CD4-positive, alpha-beta memory T cell (primary cell): ENCODE results near the gene TSKS. TPM values are rescaled to one million over a fixed set of nuclear protein-coding genes. Genes with fewer than 3 reads are reported as not detected.
A peak's percentile ranks its signal among the peaks of the same experiment; 100 is the strongest.

ENCODE experiments used
- CTCF ChIA-PET: fragments of 350-600 bp; sonication (Branson Sonifier 250); formaldehyde crosslinking; loops from one replicate; lab custom pipeline; 2021; ENCODE audit warnings: inconsistent platforms; ENCODE audit not compliant: partially characterized antibody; lab: Charles Lee
- POLR2A ChIA-PET: fragments of 350-600 bp; sonication (Branson Sonifier 250); formaldehyde crosslinking; loops from one replicate; lab custom pipeline; 2021; ENCODE audit not compliant: partially characterized antibody; lab: Charles Lee
- DNase-seq, 5 donors: peaks; one replicate each; pipeline versions ENCODE4 v3.0.0 to v3.0.0-alpha.2; 2020 to 2022; ENCODE audit warnings: mixed read lengths in 1 of 5
- H3K27ac ChIP-seq: one replicate; pipeline ENCODE4 v1.7.0; 2013; ENCODE audit warnings: low read depth, low read length
- H3K27me3 ChIP-seq: 2 replicates; pipeline ENCODE4 v1.7.0; 2013; ENCODE audit warnings: mild to moderate bottlenecking, low read length, moderate library complexity; ENCODE audit not compliant: insufficient read depth
- H3K36me3 ChIP-seq: 2 replicates; pipeline ENCODE4 v1.7.0; 2013; ENCODE audit warnings: mild to moderate bottlenecking, low read length, moderate library complexity; ENCODE audit not compliant: insufficient read depth
- H3K4me1 ChIP-seq: 2 replicates; pipeline ENCODE4 v1.7.0; 2013; ENCODE audit warnings: mild to moderate bottlenecking, low read length, moderate library complexity; ENCODE audit not compliant: insufficient read depth
- H3K4me3 ChIP-seq, 2 donors: one replicate each; pipeline ENCODE4 v1.7.0; 2013; ENCODE audit warnings: low read length in 2 of 2, mild to moderate bottlenecking in 1 of 2
- H3K9me3 ChIP-seq, 2 donors: one replicate each; pipeline ENCODE4 v1.7.0; 2013; ENCODE audit warnings: low read length in 2 of 2, control low read depth in 1 of 2; ENCODE audit not compliant: control insufficient read depth in 1 of 2
- H3K27ac Mint-ChIP-seq, 7 donors: one replicate each; pipeline ENCODE4 v1.8.0; 2020 to 2021; ENCODE audit warnings: mixed read lengths in 7 of 7, mild to moderate bottlenecking in 6 of 7, inconsistent platforms in 3 of 7, moderate library complexity in 3 of 7
- H3K27me3 Mint-ChIP-seq, 2 donors: one replicate each; pipeline ENCODE4 v1.8.0; 2020 to 2021; ENCODE audit warnings: mixed read lengths in 2 of 2
- H3K36me3 Mint-ChIP-seq, 2 donors: one replicate each; pipeline ENCODE4 v1.8.0; 2020 to 2021; ENCODE audit warnings: mixed read lengths in 2 of 2, inconsistent platforms in 1 of 2, mild to moderate bottlenecking in 1 of 2
- H3K4me1 Mint-ChIP-seq, 4 donors: one replicate each; pipeline ENCODE4 v1.8.0; 2020 to 2021; ENCODE audit warnings: mixed read lengths in 4 of 4, mild to moderate bottlenecking in 1 of 4
- H3K4me3 Mint-ChIP-seq, 8 donors: one replicate each; pipeline ENCODE4 v1.8.0; 2020 to 2021; ENCODE audit warnings: mixed read lengths in 8 of 8, mild to moderate bottlenecking in 7 of 8, moderate library complexity in 6 of 8, inconsistent platforms in 3 of 8
- H3K9me3 Mint-ChIP-seq, 8 donors: one replicate each; pipeline ENCODE4 v1.8.0; 2020 to 2021; ENCODE audit warnings: mixed read lengths in 8 of 8, mild to moderate bottlenecking in 5 of 8, inconsistent platforms in 3 of 8, moderate library complexity in 1 of 8
- intact Hi-C: fragments of 100-400 bp; cut with micrococcal nuclease; formaldehyde crosslinking; loops from one replicate; pipeline ENCODE4 v1.15.1; 2023
- polyA plus RNA-seq, 2 donors: library from polyadenylated mRNA; unstranded; fragments of 300-500 nt; fragmentation: Illumina TruSeq; gene quantifications; one replicate each; pipeline ENCODE4 v1.2.3, GENCODE V29; 2021
- total RNA-seq, 2 experiments: library from RNA; stranded (reverse); gene quantifications; one replicate each; pipeline ENCODE4 v1.2.3, GENCODE V29; 2021

Gene TSKS
- total and polyA plus RNA-seq, 4 experiments from 2014 or later = 0.16 to 1.1 (median 0.73) TPM

GRCh38 chr19:49718511-49718910, 44.6 kb downstream of the TSKS start:
- intact Hi-C loops = loop anchor here (5.0 kb wide), 1 partner anchor 159 kb away; the partner anchor contains the start of genes AKT1S1 and TBC1D17
- Mint-ChIP-seq H3K9me3 (peaks cover 0 to 6% (median 0%) of the 10 kb centered on the region in 8 donors), H3K27ac (peak overlapping the region in 5 of 7 donors; percentile 25 to 98 (median 79)), H3K4me1 (peaks cover 7 to 12% (median 10%) of the 10 kb centered on the region in 4 donors), H3K36me3 (peaks cover 3 to 11% of the 10 kb centered on the region in 2 donors), H3K4me3 (peak overlapping the region in 6 of 8 donors; percentile 15 to 96 (median 49)), H3K27me3 (no peaks in the 10 kb centered on the region)
- no peak for DNase-seq
- Histone ChIP-seq H3K9me3 (no peaks in the 10 kb centered on the region), H3K36me3 (no peaks in the 10 kb centered on the region), H3K4me3 (no peak overlapping the region), H3K27me3 (no peaks in the 10 kb centered on the region), H3K4me1 (peaks cover 12% of the 10 kb centered on the region), H3K27ac (no peak overlapping the region)
- ChIA-PET POLR2A (interaction anchor here (0.7 to 2.5 kb wide), 10 partner anchors 41 to 605 kb away, joined by 3 to 15 read pairs (median 5); partner anchors contain the start of genes AP2A1, BCL2L12, FUZ and IRF3), CTCF (interaction anchor here (1.1 to 1.7 kb wide), 8 partner anchors 10 to 172 kb away, joined by 3 to 10 read pairs (median 5); no protein-coding TSS in a partner anchor)

- Histone ChIP-seq H3K4me1 (peaks cover 12% of the 10 kb centered on the region), H3K36me3 (no peaks in the 10 kb centered on the region), H3K27me3 (no peaks in the 10 kb centered on the region), H3K27ac (no peak overlapping the region), H3K9me3 (no peaks in the 10 kb centered on the region), H3K4me3 (no peak overlapping the region)
- CTCF ChIA-PET = interaction anchor here (2.0 kb wide), 1 partner anchor 17 kb away, joined by 6 read pairs; no protein-coding TSS in a partner anchor
- peaks cover 0 to 3% (median 0%) of the 10 kb centered on the region in 8 donors for H3K9me3 Mint-ChIP-seq
- H3K27ac Mint-ChIP-seq = peak overlapping the region in 4 of 7 donors; percentile 27 to 48 (median 42)
- H3K4me3 Mint-ChIP-seq = peak overlapping the region in 1 of 8 donors; percentile 11
- peaks cover 0 to 3% of the 10 kb centered on the region in 2 donors for H3K36me3 Mint-ChIP-seq
- peaks cover 7 to 12% (median 10%) of the 10 kb centered on the region in 4 donors for H3K4me1 Mint-ChIP-seq
- POLR2A ChIA-PET = interaction anchor here (0.6 to 2.5 kb wide), 2 partner anchors 29 to 51 kb away, joined by 3 to 9 read pairs; partner anchors contain the start of genes BCL2L12 and IRF3
- no peaks in the 10 kb centered on the region for H3K27me3 Mint-ChIP-seq
- DNase-seq = no peak
- intact Hi-C loops = loop anchor here (5.0 kb wide), 1 partner anchor 161 kb away; the partner anchor contains the start of genes AKT1S1 and TBC1D17
Measured at GRCh38 chr19:49716154-49716553, 47.0 kb downstream of the TSKS start.

- H3K9me3 Mint-ChIP-seq = peaks cover 0 to 3% (median 0%) of the 10 kb centered on the region in 8 donors
- Histone ChIP-seq H3K4me3 (no peak overlapping the region), H3K27ac (no peak overlapping the region), H3K36me3 (no peaks in the 10 kb centered on the region), H3K4me1 (peaks cover 12% of the 10 kb centered on the region), H3K27me3 (no peaks in the 10 kb centered on the region), H3K9me3 (no peaks in the 10 kb centered on the region)
- ChIA-PET CTCF (no interaction called here), POLR2A (no interaction called here)
- H3K27me3 Mint-ChIP-seq = peaks cover 0 to 3% of the 10 kb centered on the region in 2 donors
- peaks cover 5 to 13% (median 9%) of the 10 kb centered on the region in 4 donors for H3K4me1 Mint-ChIP-seq
- intact Hi-C loops = no loop called here
- peak overlapping the region in 1 of 7 donors; percentile 13 for H3K27ac Mint-ChIP-seq
- no peaks in the 10 kb centered on the region for H3K36me3 Mint-ChIP-seq
- no peak for DNase-seq
- H3K4me3 Mint-ChIP-seq = no peak overlapping the region
Measured at GRCh38 chr19:49713236-49713845, 49.8 kb downstream of the TSKS start.

GRCh38 chr19:49712397-49712859, 50.7 kb downstream of the TSKS start:
- Mint-ChIP-seq H3K4me3 (no peak overlapping the region), H3K36me3 (no peaks in the 10 kb centered on the region), H3K4me1 (peaks cover 2 to 8% (median 5%) of the 10 kb centered on the region in 4 donors), H3K9me3 (peaks cover 0 to 2% (median 0%) of the 10 kb centered on the region in 8 donors), H3K27me3 (peaks cover 0 to 3% of the 10 kb centered on the region in 2 donors), H3K27ac (no peak overlapping the region)
- H3K4me1 ChIP-seq = peaks cover 4% of the 10 kb centered on the region
- no peak overlapping the region for H3K4me3 ChIP-seq
- H3K9me3 ChIP-seq = no peaks in the 10 kb centered on the region
- CTCF ChIA-PET = no interaction called here
- H3K27me3 ChIP-seq = no peaks in the 10 kb centered on the region
- POLR2A ChIA-PET = no interaction called here
- no peak overlapping the region for H3K27ac ChIP-seq
- H3K36me3 ChIP-seq = no peaks in the 10 kb centered on the region
- intact Hi-C loops = no loop called here
- DNase-seq = no peak

- Histone ChIP-seq H3K27me3 (no peaks in the 10 kb centered on the region), H3K4me1 (no peaks in the 10 kb centered on the region), H3K27ac (no peak overlapping the region), H3K9me3 (no peaks in the 10 kb centered on the region), H3K4me3 (no peak overlapping the region), H3K36me3 (no peaks in the 10 kb centered on the region)
- Mint-ChIP-seq H3K4me1 (peaks cover 0 to 4% (median 2%) of the 10 kb centered on the region in 4 donors), H3K9me3 (peaks cover 0 to 1% (median 0%) of the 10 kb centered on the region in 8 donors), H3K27me3 (peaks cover 0 to 3% of the 10 kb centered on the region in 2 donors), H3K27ac (no peak overlapping the region), H3K36me3 (no peaks in the 10 kb centered on the region), H3K4me3 (no peak overlapping the region)
- DNase-seq = no peak
- intact Hi-C loops = no loop called here
- ChIA-PET CTCF (no interaction called here), POLR2A (no interaction called here)
Measured at GRCh38 chr19:49710372-49710951, 52.6 kb downstream of the TSKS start.

GRCh38 chr19:49705919-49706318, 57.2 kb downstream of the TSKS start:
- intact Hi-C loops = no loop called here
- Mint-ChIP-seq H3K4me1 (peaks cover 0 to 4% (median 0%) of the 10 kb centered on the region in 4 donors), H3K27me3 (peaks cover 2 to 3% of the 10 kb centered on the region in 2 donors), H3K36me3 (no peaks in the 10 kb centered on the region), H3K9me3 (no peaks in the 10 kb centered on the region), H3K4me3 (no peak overlapping the region), H3K27ac (no peak overlapping the region)
- CTCF ChIA-PET = interaction anchor here (0.6 kb wide), 1 partner anchor 1298 kb away, joined by 3 read pairs; no protein-coding TSS in a partner anchor
- no peak overlapping the region for H3K4me3 ChIP-seq
- H3K9me3 ChIP-seq = no peaks in the 10 kb centered on the region
- no peaks in the 10 kb centered on the region for H3K4me1 ChIP-seq
- no peak for DNase-seq
- H3K27ac ChIP-seq = no peak overlapping the region
- H3K36me3 ChIP-seq = no peaks in the 10 kb centered on the region
- no peaks in the 10 kb centered on the region for H3K27me3 ChIP-seq
- POLR2A ChIA-PET = interaction anchor here (0.6 kb wide), 1 partner anchor 27 kb away, joined by 3 read pairs; no protein-coding TSS in a partner anchor
